HG03457 (cell line): ENCODE data around the gene RND1.
A peak's percentile ranks its signal among the peaks of the same experiment; 100 is the strongest.
"Not testable (repeated sequence)": the region's sequence is repeated elsewhere in the genome, so short reads cannot be mapped to it uniquely, and the experiment has no call there.

Source experiments
- ATAC-seq: cut with Tn5 transposase; IDR thresholded peaks from one replicate; pipeline ENCODE4 v1.9.1; 2021; ENCODE audit warnings: moderate number of reproducible peaks; ENCODE audit not compliant: unreplicated experiment

RND1 gene

DNA sequence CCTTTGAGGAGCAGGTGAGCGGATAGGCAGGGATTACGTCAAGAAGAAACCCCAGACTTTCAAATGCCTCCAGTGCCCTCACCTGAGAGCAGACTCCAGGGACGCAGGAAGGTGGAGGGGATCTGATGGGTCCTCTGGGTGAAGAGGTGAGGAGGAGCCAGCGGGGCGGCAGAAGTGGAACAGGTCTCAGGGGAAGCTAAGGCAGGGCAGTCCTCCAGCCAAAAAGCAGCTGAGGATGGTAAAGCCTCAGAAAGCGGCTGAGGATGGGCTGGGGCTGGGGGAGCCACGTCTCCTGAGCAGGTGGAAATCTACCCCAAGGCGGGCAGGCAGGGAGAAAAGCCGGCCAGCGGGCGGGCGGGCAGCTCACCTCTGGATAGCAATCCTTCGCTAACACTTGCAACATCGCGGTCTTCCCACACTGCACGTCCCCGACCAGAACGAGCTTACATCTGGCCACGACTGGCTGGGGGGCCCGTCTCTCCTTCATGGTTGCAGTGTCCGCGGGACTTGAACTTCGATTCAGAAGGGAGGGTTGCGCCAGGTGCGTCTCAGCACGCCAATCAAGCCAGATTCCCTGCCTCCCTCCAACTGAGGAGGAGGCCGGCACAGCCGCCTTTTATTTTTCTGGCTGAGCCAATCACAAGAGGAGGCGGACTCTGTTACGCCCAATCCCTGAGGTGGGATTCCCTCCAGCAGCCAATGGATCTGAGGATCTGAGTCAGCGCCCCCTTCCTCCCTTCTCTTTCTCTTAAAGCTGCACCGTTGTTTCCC is at the start of gene RND1:
RND1 (minus strand) TSS at position 590 of the 771 bp plus-strand sequence; CDS start at position 487, 103 bp downstream.
- peak; percentile 89 for ATAC-seq

DNA sequence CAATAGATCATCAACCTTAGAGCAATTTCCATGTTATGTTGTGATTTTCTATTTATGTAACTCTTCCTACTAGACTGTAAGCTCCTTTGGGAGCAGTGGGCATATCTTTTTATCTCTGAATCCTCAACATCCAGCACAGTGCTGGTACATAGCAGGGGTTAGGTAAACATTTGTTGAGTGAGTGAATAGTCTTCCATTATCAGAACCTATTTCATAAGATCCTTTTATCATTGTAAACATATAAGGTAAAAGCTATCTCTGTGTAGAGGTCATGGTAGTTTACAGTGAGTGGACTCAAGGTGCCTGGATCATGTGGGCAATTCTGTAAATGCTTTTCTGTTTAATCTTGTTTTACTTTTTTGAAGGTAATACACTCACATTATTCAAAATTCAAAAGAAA is 44.5 kb upstream of the RND1 start:
- no peak for ATAC-seq

DNA sequence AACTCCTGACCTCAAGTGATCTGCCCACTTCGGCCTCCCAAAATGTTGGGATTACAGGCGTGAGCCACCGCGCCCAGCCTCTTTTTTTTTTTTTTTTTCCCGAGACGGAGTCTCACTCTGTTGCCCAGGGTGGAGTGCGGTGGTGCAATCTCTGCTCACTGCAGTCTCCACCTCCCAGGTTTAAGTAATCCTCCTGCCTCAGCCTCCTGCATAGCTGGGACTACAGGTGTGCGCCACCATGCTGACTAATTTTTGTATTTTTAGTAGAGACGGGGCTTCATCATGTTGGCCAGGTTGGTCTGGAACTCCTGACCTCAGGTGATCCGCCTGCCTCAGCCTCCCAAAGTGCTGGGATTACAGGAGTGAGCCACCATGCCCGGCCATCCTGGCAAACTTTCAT is 44.0 kb upstream of the RND1 start:
- not testable (repeated sequence) for ATAC-seq

DNA sequence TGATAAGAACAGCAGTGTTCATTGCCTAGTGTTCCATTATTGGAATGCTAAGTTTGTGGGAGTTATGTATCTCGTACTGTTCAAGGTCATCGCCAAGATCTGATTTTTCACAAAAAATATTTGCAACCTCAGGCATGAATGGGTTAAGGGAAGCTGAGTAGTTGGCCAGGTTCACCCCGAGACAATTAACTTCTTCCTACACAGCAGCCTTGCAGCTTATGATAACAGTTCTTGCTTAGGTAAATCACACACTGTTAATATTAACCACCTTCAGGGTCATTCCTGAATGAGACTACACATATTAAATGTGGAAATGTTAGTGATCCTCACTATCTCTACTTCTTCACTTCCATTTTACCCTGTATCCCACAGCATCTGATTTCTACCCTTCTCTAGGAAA is 41.6 kb upstream of the RND1 start:
- ATAC-seq: no peak

DNA sequence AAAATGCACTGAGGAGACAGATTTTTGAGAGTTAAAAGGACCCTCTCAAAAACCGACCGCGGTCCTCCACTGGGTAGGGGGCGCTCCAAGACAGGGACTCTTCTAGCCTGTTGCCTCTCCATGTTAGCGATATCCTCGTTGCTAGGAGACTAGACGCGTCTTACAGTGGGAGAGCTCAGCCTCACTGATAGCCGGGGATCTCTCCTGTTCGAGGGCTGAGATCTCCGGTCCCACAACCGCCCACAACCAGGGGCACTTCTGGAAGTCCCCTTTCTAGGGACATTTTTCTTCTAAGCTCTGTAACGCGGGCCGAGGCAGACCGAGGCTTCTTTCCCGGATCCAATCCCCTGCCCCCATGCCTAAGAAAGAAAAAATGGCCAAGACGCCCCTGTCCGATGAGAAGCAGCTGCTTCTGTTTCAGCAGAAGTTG is 38.3 kb upstream of the RND1 start:
- ATAC-seq: peak; percentile 61

DNA sequence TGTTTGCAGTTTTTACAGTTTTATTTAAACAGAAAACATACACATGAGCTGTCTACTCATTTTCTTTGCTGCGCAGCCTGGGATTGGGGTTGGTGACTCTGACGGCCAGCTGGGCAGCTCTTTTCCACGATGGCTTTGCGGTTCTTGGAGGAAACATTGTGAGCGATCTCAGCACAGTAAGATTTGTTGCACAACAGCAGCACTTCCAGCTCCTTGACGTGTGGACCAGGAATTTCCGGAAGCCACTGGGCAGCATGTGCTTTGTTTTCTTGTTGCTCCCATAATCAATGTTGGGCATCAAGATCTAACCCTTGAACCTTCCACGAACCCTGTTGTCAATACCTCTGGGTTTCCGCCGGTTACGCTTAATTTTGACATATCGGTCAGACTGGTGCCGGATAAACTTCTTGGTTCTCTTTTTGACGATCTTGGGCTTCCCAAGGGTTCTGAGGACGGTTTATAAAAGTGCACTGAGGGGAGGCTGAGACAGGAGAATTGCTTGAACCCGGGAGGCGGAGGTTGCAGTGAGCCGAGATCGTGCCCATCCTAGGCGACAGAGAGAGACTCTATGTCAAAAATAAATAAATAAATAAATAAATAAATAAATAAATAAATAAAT is 37.8 kb upstream of the RND1 start:
- no peak for ATAC-seq

DNA sequence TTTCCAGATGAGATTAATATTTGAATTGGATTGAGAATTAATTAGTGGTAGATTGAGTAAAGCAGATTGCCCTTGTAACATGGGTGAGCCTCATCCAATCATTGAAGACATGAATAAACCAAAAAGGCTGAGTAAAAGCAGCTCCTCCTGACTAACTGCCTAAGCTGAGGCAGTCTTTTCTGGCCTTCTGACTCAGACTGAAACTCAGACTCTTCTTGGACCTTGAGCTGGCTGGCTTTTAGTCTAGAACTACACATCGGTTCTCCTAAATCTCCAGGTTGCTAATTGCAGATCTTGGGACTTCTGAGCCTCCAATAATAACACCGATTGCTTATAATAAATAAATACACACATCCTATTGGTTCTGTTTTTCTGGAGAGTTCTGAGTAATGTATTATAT is 35.6 kb upstream of the RND1 start:
- ATAC-seq: no peak

DNA sequence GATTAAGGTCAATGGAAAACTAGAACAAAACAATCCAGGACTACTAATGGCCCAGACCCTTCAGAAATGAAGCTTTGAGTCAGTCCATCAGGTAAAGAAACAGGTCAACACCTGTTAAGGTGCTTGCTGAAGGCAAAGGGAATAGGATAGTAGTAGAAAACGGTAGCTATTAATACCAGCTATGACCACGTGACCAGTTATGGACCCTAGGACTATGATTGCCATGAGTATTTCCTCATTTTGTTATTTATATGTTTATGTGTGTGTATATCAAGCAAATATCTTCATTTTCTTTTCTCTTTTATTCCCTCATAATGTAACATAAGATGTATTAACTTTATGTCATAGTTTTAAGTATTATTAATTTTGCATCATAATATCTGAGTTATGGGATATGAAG is 34.0 kb upstream of the RND1 start:
- no peak for ATAC-seq

DNA sequence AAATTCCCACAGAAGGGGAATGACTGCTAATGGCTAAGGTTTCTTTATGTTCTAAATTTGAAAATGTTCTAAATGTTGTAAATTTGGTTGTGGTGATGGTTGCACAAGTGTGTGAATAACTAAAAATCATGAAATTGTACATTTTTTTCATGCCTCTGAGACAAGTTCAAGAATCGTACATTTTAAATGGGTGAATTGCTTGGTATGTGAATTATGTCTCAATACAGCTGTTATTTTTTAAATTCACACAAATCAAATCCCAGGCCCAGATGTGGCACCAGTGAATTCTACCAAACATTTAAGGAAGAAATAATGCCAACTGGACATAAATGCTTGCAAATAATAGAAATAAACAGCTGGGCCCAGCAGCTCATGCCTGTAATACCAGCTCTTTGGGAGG is 28.6 kb upstream of the RND1 start:
- no peak for ATAC-seq

DNA sequence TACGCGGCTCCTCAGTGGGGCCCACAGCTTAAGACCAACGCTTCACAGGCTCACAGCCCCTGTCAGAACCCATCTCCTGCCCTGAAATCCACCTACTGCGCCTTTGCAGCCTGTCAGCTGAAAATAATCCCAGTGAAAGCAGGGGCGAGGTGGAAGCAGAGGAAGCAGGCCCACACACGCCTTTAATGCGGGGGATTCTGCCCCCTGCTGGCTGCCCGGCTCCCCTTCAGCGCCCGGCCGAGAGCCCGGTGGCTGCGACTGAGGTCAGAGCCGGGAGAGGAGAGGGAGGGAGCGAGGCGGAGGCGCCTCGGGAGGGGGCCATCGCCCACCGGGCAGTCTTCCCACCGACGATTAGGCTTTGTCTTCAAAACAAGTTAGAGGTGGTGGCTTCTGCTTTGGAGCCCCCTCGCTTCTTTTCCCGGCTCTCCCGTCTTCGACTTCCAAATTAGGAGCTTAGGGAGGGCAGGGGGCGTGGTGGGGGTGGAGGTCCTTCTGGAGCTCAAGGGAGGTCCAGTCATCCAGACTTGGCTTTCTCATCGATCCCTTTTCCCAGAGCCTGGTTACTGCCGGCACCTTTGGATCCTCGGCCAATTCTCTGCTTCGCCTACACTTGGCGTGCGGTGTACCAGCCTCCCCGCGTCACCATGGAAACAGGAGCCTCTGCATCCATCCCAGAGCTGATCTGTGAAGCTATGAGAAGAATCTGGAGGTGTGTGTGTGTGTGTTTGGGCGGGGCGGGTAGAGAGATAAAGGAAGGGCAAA is 25.2 kb upstream of the RND1 start:
- ATAC-seq: no peak

DNA sequence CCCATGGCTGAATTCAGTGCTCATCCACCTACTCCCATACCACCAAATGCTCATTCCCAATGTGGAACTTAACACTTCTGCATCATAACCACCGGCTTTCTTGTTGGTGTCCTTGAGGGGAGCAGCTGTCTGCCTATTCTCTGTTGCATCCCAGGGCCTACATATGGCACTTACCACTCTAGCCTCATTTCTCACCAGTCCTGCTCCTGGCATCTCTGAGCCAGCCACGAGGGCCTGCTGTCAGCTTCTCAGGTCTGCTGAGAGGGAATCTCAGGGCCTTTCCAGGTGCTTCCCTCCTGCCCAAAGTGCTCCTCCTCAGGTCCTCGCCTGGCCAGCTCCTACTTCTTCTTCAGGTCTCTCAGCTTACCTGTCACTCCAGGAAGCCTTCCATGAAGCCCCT is 24.0 kb upstream of the RND1 start:
- ATAC-seq: no peak

DNA sequence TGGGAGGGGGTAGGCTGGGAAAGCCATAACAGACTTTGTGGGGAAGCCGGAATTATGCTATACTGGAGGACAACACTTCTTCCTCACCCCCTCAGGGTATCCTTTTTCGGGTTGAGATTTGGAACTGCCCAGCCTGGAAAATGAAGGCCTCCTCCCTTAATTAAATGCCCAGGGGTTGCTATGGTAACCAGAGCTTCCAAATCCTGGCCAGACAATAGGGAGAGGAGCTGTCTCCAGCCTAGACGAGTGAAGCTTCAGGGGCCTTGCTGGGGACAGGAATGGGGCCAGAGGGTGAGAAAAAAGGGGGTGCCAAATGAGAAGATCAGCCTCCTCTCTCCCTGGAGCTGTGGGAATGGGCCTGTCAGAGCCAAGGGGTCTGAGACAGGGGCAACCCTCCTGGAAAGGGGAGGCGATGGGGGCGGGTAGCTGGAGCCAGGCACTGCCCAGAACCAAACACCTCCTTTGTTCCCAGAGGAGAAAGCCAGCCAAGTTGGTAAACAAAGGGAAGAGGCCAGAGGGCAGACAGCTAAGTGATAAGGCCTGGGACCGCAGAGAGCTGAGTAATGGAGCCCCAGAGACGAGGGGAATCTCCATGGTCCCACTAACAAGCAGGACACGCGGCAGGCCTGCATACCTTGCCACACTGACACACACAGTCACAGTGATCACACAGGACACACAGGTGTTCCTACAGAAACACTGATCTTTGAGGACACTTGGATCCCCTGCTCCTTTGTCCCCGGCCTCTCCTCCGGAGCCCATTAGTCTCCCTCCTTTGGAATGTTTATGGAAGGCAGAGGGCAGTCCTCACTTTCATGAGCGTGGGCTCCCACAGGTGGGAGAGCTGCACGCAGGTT is 17.9 kb upstream of the RND1 start:
- no peak for ATAC-seq

DNA sequence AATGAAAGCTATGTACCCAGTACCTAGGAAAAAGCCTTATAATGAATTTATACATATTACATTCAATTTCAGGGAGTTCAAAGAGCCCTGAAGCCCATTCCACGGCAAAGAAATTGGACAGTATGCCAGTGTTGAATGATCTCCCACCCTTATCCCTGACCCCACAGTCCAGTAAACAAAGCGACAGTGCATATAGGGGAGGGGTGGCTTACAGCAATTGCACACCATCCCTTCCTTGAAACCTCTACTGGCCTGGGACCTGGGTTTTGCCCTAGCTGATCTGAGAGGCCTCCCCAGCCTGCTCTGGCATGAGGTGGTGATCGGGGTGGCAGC is 17.3 kb upstream of the RND1 start:
- ATAC-seq: no peak

DNA sequence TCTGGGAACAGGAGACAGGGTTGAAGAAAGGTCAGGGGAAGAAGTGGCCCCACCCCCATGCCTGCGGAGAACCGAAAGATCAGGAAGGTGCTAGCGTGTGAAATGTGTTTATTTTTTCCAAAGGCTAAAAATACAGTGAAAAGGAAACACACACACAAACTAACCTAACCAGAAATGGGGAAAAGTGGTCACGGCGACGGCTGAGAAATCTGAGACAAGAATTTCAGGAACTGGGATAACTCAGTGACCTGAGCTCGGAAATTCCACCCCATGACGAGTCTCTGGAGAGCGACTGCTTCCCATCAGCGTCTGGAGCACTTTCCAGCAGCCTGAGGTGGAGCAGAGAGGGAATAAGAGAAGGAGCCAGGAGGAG is 16.6 kb upstream of the RND1 start:
- no peak for ATAC-seq

DNA sequence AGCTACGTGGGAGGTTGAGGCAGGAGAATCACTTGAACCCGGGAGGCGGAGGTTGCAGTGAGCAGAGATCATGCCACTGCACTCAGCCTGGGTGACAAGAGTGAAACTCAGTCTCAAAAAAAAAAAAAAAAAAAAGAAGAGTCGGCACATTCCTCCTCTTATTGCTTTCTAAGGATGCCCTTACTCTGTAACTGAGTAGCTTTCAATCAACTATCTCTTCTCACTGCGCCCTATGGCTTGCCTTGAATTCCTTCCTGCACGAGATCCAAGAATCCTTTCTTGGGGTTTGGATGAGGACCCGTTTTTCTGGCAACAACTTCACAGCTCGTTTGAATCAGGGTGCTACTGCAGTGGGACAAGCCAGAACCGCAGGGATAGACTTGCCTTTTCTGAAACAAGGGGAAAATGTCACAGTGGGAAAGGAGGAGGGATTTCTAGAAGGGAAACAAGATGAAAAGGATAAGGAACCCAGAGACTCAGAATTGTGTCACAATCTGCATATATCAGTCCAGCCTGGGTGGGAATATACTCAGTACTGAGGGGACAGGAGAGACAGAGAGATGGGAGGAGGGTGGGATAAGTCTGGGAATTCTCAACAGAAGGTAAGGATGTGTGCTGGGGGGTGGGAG is 16.1 kb upstream of the RND1 start:
- no peak for ATAC-seq

DNA sequence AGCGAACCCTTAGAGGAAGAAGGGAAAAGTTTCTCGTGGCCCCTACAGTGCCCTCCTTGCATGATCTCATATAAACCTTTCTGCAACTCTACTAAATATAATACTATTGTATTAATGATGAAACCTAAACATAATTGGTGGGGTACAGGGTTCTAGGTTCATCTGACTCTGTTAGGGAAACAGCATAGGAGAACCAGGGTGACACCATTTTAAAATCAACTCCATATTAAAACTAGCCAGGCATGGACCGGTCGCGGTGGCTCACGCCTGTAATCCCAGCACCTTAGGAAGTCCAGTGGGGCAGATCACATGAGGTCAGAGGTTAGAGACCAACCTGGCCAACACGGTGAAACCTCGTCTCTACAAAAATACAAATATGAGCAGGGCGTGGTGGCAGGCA is 15.0 kb upstream of the RND1 start:
- ATAC-seq: no peak

DNA sequence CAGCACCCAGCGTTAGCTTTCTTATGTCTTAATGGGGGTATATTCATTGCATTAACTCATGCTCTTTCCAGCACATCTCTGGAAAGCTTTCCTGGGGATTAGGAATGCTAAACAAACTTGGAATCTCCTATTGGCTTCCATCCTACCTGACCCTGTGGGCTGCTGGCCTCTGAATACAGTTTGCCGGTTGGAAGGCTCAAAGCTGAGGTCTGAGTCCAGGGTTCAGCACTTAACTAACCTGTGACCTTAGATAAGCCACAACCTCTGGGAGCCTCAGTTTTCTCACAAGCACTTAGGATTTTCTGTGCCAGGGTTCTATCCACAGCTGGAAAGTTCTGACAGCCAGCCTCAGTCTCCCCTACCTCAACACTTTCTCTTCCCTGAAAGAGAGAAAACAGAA is 12.9 kb upstream of the RND1 start:
- ATAC-seq: no peak

DNA sequence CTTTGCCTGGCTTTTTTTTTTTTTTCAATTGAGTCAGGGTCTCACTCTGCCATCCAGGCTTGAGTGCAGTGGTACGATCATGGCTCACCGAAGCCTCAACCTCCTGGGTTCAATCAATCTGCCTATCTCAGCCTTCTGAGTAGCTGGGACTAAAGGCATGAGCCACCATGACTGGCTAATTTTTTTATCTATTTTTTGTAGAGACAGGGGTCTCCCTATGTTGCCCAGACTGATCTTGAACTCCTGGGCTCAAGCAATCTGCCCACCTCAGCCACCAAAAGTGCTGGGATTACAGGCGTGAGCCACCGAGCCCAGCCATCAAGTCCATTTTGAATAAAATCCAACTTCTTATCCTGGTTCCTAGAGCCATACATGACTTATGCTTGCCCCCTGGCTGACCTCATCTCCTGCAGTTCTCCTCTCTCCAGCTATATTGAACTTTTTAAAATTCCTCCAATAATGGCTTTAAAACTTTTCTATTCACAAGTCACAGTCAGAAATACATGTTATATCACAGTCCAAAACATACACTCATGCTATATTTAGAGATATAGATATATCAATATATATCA is 10.4 kb upstream of the RND1 start:
- no peak for ATAC-seq

DNA sequence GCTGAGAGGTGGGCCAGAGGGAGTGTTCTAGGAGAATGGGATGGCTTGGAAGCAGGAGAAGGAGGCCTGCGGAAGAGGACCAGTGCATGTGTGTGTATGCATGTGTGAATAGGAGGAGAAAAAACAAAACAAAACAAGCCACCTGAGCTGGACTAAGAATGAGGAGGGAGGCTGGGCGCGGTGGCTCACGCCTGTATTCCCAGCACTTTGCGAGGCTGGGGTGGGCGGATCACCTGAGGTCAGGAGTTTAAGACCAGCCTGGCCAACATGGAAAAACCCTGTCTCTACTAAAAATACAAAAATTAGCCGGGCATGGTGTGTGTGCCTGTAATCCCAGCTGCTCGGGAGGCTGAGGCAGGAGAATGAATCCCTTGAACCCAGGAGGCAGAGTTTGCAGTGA is 7.9 kb upstream of the RND1 start:
- not testable (repeated sequence) for ATAC-seq

DNA sequence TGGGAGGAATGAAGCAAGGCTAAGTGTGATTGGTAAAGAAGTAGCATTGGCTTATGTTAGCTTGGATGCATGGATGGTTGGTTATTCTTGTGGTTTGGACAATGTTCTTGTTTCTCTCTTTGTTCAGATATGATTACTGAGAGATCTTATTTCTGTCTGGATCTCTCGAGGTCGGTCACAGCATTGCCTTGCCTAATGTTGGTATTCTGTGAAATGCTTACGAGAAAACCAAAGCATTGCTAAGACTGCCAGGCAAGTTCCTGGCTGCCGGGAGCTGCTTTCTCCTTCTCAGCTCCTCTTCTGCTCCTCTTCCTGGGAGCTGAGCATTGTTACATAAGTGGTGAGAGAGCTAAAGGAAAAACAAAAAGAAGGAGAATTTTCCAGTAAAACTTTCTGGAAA is 7.4 kb upstream of the RND1 start:
- no peak for ATAC-seq
